Endothelial cell of umbilical vein (primary cell): ENCODE results near the gene FXYD7. TPM values are rescaled to one million over a fixed set of nuclear protein-coding genes. Genes with fewer than 3 reads are reported as not detected.

Experiments
- BruUV-seq: library from RNA; stranded (reverse); fragments of 400-500 nt; replicated peaks from 2 replicates; lab custom pipeline; 2021; lab: Mats Ljungman, UMichigan
- CTCF ChIA-PET: fragments of 300-600, 350-600 bp; sonication (Branson Sonifier 250); formaldehyde crosslinking; loops from one replicate; lab custom pipeline; 2021; ENCODE audit warnings: antibody characterized with exemption, inconsistent platforms; lab: Charles Lee
- POLR2A ChIA-PET: fragments of 300-600, 350-600 bp; sonication (Branson Sonifier 250); formaldehyde crosslinking; loops from one replicate; lab custom pipeline; 2021; ENCODE audit warnings: antibody characterized with exemption, inconsistent platforms; lab: Charles Lee
- DNase-seq: peaks from one replicate; pipeline ENCODE4 v3.0.0-alpha.2; 2011; ENCODE audit warnings: low read depth, low spot score
- FAIRE-seq: peaks from 2 replicates; lab custom pipeline; 2011; peaks lifted over from hg19 to GRCh38; lab: Jason Lieb, UNC
- H2AFZ ChIP-seq: 2 replicates; pipeline ENCODE4 v1.6.0; 2012; ENCODE audit warnings: low read depth, low read length, control low read depth, inconsistent platforms
- H3K27ac ChIP-seq: 2 replicates; pipeline ENCODE4 v1.5.1; 2011; ENCODE audit warnings: low read depth, mild to moderate bottlenecking, control low read depth, low read length, moderate library complexity; ENCODE audit not compliant: insufficient read depth
- H3K27me3 ChIP-seq, 2 experiments: 2 replicates each; pipeline versions ENCODE4 v1.6.0 to v1.6.1; 2011; ENCODE audit warnings: low read length in 2 of 2, mixed read lengths in 1 of 2; ENCODE audit not compliant: control insufficient read depth in 2 of 2, insufficient read depth in 2 of 2
- H3K36me3 ChIP-seq, 2 experiments: 2 replicates in 1 of 2; 3 replicates in 1 of 2; pipeline ENCODE4 v1.5.1; 2011; ENCODE audit warnings: low read length in 2 of 2, mild to moderate bottlenecking in 1 of 2, moderate library complexity in 1 of 2; ENCODE audit not compliant: control insufficient read depth in 2 of 2, insufficient read depth in 2 of 2; ENCODE audit errors: extremely low read depth in 1 of 2
- H3K4me1 ChIP-seq: 3 replicates; pipeline ENCODE4 v1.5.1; 2011; ENCODE audit warnings: mild to moderate bottlenecking, low read length; ENCODE audit not compliant: control insufficient read depth, insufficient read depth; ENCODE audit errors: extremely low read depth
- H3K4me2 ChIP-seq: 2 replicates; pipeline ENCODE4 v1.6.1; 2011; ENCODE audit warnings: low read length, control low read depth, mixed read lengths; ENCODE audit not compliant: insufficient read depth
- H3K4me3 ChIP-seq, 3 experiments: fragments of 200-600 bp in 1 of 3; sonication (generic), shearing (Covaris generic) in 1 of 3; replicated peaks in 1 of 3; 2 replicates each; pipeline ENCODE4 v1.5.1; 2011 to 2016; ENCODE audit warnings: control low read depth in 3 of 3, low read length in 3 of 3, mild to moderate bottlenecking in 2 of 3, inconsistent platforms in 1 of 3, low read depth in 1 of 3, moderate library complexity in 1 of 3; ENCODE audit not compliant: insufficient read depth in 1 of 3
- H3K79me2 ChIP-seq: 2 replicates; pipeline ENCODE4 v1.6.0; 2012; ENCODE audit warnings: low read length, inconsistent platforms; ENCODE audit not compliant: control insufficient read depth, insufficient read depth
- H3K9ac ChIP-seq: replicated peaks from 2 replicates; pipeline ENCODE3; 2011; ENCODE audit warnings: low read length, control low read depth; ENCODE audit not compliant: insufficient read depth; ENCODE audit errors: extremely low read depth
- H3K9me1 ChIP-seq: replicated peaks from 3 replicates; pipeline ENCODE4 v1.6.0; 2011; ENCODE audit warnings: mild to moderate bottlenecking, low read length; ENCODE audit not compliant: control insufficient read depth, insufficient read depth; ENCODE audit errors: extremely low read depth
- H3K9me3 ChIP-seq: replicated peaks from 2 replicates; pipeline ENCODE4 v1.5.1; 2012; ENCODE audit warnings: low read length, inconsistent platforms; ENCODE audit not compliant: control insufficient read depth, insufficient read depth
- H4K20me1 ChIP-seq: replicated peaks from 2 replicates; pipeline ENCODE3; 2011; ENCODE audit warnings: mild to moderate bottlenecking, low read length; ENCODE audit not compliant: control insufficient read depth, insufficient read depth; ENCODE audit errors: extremely low read depth
- FOS ChIP-seq: IDR thresholded peaks from 2 replicates; pipeline ENCODE4 v1.6.1; 2011; ENCODE audit warnings: mild to moderate bottlenecking, low read length, moderate library complexity, borderline replicate concordance; ENCODE audit not compliant: insufficient read depth
- GATA2 ChIP-seq: IDR thresholded peaks from 2 replicates; pipeline ENCODE4 v1.7.0; 2011; ENCODE audit warnings: low read depth, mild to moderate bottlenecking, moderate library complexity, mixed read lengths, low read length; ENCODE audit not compliant: insufficient read length, insufficient read depth
- JUN ChIP-seq: IDR thresholded peaks from 2 replicates; pipeline ENCODE4 v1.6.1; 2011; ENCODE audit warnings: borderline replicate concordance, low read depth; ENCODE audit not compliant: insufficient read length, insufficient read depth
- MYC ChIP-seq: IDR thresholded peaks from one replicate; pipeline ENCODE4 v1.6.1; 2011; ENCODE audit warnings: mild to moderate bottlenecking, low read depth, low read length
- POLR2AphosphoS5 ChIP-seq: IDR thresholded peaks from 2 replicates; pipeline ENCODE4 v1.6.1; 2012; ENCODE audit warnings: low read depth, mild to moderate bottlenecking, control low read depth, low read length, moderate library complexity; ENCODE audit not compliant: insufficient read depth
- dilution Hi-C: fragments of 300-500 bp; cut with MboI; formaldehyde crosslinking; loops from one replicate; pipeline ENCODE4 v1.15.0; 2019; ENCODE audit warnings: low sequenced_read_pairs; ENCODE audit not compliant: extremely low pct_ligation_motif_present
- intact Hi-C: fragments of 100-400 bp; cut with micrococcal nuclease; formaldehyde crosslinking; loops from one replicate; pipeline ENCODE4 v1.10.0; 2022
- polyA plus RNA-seq, 4 experiments: library from polyadenylated mRNA; depleted of rRNA in 3 of 4; stranded (reverse) in 3 of 4; unstranded in 1 of 4; fragments of >200 nt; gene quantifications; 2 replicates each; pipeline versions ENCODE4 v1.2.1 to v1.2.3, GENCODE V29; 2011 to 2012; ENCODE audit warnings: missing spikeins in 1 of 4
- total RNA-seq: library from RNA; stranded (reverse); gene quantifications from 2 replicates; pipeline ENCODE4 v1.2.3, GENCODE V29; 2021
- TF ChIP-seq, protein P1 (sequence below), 2 donors: IDR thresholded peaks; 1 replicate in 1 of 2; 2 replicates in 1 of 2; pipeline ENCODE4 v1.5.1; 2011; ENCODE audit warnings: low read length in 2 of 2, mild to moderate bottlenecking in 2 of 2, moderate library complexity in 2 of 2, control low read depth in 1 of 2, inconsistent platforms in 1 of 2, low read depth in 1 of 2; ENCODE audit not compliant: insufficient read depth in 1 of 2; ENCODE audit errors: extremely low read depth in 1 of 2
- TF ChIP-seq, protein P2 (sequence below): IDR thresholded peaks from 2 replicates; pipeline ENCODE4 v1.6.1; 2011; ENCODE audit not compliant: insufficient read depth, insufficient read length

Gene FXYD7
- total and polyA plus RNA-seq, 2 donors (not counting 3 experiments of a cell fraction or from before 2014, with no cell fraction given) = not detected

DNA sequence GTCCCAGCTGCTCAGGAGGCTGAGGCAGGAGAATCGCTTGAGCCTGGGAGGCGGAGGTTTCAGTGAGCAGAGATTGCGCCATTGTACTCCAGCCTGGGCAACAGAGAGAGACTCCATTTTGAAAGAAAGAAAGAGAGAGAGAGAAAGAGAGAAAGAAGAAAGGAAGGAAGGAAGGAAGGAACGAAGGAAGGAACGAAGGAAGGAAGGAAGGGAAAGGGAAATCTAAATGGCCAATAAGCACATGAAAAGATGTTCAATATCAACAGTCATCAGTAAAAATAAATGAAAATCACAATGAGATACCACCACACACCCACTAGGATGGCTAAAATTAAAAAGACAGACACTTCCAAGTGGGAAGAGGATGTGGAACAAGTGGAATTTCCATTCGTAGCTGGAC is 31.2 kb downstream of the FXYD7 start:
- ChIA-PET POLR2A (no interaction called here), CTCF (interaction anchor here (1.6 kb wide), 1 partner anchor 8 kb away, joined by 3 read pairs; no protein-coding TSS in a partner anchor)

More for the DNA sequence above, 31.2 kb downstream of the FXYD7 start:
- intact Hi-C loops (no loop called here), dilution Hi-C loops (no loop called here)
- FAIRE-seq = no peak
- no peak for TF ChIP-seq MYC
- TF ChIP-seq FOS = no peak
- TF ChIP-seq, protein P1, sequence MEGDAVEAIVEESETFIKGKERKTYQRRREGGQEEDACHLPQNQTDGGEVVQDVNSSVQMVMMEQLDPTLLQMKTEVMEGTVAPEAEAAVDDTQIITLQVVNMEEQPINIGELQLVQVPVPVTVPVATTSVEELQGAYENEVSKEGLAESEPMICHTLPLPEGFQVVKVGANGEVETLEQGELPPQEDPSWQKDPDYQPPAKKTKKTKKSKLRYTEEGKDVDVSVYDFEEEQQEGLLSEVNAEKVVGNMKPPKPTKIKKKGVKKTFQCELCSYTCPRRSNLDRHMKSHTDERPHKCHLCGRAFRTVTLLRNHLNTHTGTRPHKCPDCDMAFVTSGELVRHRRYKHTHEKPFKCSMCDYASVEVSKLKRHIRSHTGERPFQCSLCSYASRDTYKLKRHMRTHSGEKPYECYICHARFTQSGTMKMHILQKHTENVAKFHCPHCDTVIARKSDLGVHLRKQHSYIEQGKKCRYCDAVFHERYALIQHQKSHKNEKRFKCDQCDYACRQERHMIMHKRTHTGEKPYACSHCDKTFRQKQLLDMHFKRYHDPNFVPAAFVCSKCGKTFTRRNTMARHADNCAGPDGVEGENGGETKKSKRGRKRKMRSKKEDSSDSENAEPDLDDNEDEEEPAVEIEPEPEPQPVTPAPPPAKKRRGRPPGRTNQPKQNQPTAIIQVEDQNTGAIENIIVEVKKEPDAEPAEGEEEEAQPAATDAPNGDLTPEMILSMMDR (IDR thresholded peaks at IDR 0.05; ENCODE audit: extremely low read depth in 1 of 2, insufficient read depth in 1 of 2, low read depth in 1 of 2, low read length in 2 of 2) = no peak
- TF ChIP-seq JUN = no peak
- TF ChIP-seq, protein P2, sequence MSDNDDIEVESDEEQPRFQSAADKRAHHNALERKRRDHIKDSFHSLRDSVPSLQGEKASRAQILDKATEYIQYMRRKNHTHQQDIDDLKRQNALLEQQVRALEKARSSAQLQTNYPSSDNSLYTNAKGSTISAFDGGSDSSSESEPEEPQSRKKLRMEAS = no peak
- TF ChIP-seq GATA2 = no peak
- TF ChIP-seq POLR2AphosphoS5 = no peak
- no peak overlapping the region for H3K4me2 ChIP-seq
- BruUV-seq = no TSS peak
- H3K27me3 ChIP-seq = peaks cover 0 to 2% of the 10 kb centered on the region in 2 experiments
- H2AFZ ChIP-seq = no peak overlapping the region
- no peaks in the 10 kb centered on the region for H3K4me1 ChIP-seq
- H4K20me1 ChIP-seq = no peaks in the 10 kb centered on the region
- H3K9me1 ChIP-seq = no peaks in the 10 kb centered on the region
- H3K27ac ChIP-seq = no peak overlapping the region
- no peaks in the 10 kb centered on the region for H3K9me3 ChIP-seq
- H3K4me3 ChIP-seq = no peak overlapping the region
- H3K9ac ChIP-seq = no peak overlapping the region
- no peak for DNase-seq
- no peaks in the 10 kb centered on the region for H3K79me2 ChIP-seq
- H3K36me3 ChIP-seq = peaks cover 0 to 3% of the 10 kb centered on the region in 2 experiments
